AG04449 (cell line): Measurements from ENCODE around the gene CDH12.

Experiments
- CTCF ChIA-PET: fragments of 350-600 bp; formaldehyde crosslinking; extraction: SDS; loops from one replicate; lab custom pipeline; 2021; ENCODE audit warnings: antibody characterized with exemption; lab: Yijun Ruan, JAX
- POLR2A ChIA-PET: fragments of 400-600, 350-600 bp; formaldehyde crosslinking; extraction: SDS; loops from one replicate; lab custom pipeline; 2020; ENCODE audit warnings: antibody characterized with exemption, inconsistent platforms; lab: Yijun Ruan, JAX
- DNase-seq: peaks from one replicate; pipeline ENCODE4 v3.0.0-alpha.2; 2010; ENCODE audit warnings: low read depth, low spot score
- H3K4me3 ChIP-seq: 2 replicates; pipeline ENCODE4 v1.5.1; 2011; ENCODE audit warnings: low read depth, mild to moderate bottlenecking, control low read depth, low read length
- CTCF ChIP-seq: IDR thresholded peaks from one replicate; pipeline ENCODE4 v1.5.1; 2011; ENCODE audit warnings: mild to moderate bottlenecking, moderate library complexity, low read length, control low read depth, inconsistent platforms; ENCODE audit not compliant: insufficient read depth; ENCODE audit errors: missing control alignments

Gene CDH12

GRCh38 chr5:22852807-22853660 is at the start of gene CDH12:
Gene CDH12, minus strand, starts transcription at chr5:22853344.
- ChIA-PET POLR2A (no interaction called here), CTCF (no interaction called here)
- no peak within 1 kb of the TSS for H3K4me3 ChIP-seq
- no peak for TF ChIP-seq CTCF
- DNase-seq: no peak

- no peak for TF ChIP-seq CTCF
- H3K4me3 ChIP-seq: no peak overlapping the region
- ChIA-PET POLR2A (no interaction called here), CTCF (no interaction called here)
- DNase-seq: no peak
Observed at GRCh38 chr5:22901885-22902284, 48.7 kb upstream of the CDH12 start.

GRCh38 chr5:22900801-22901310 is 47.7 kb upstream of the CDH12 start:
- CTCF ChIA-PET: no interaction called here
- POLR2A ChIA-PET: no interaction called here
- no peak for TF ChIP-seq CTCF
- no peak overlapping the region for H3K4me3 ChIP-seq
- DNase-seq: no peak

- CTCF ChIA-PET: no interaction called here
- DNase-seq: no peak
- POLR2A ChIA-PET: no interaction called here
Observed at GRCh38 chr5:22899341-22899740, 46.2 kb upstream of the CDH12 start.

GRCh38 chr5:22896152-22896551 is 43.0 kb upstream of the CDH12 start:
- ChIA-PET CTCF (no interaction called here), POLR2A (no interaction called here)
- H3K4me3 ChIP-seq: no peak overlapping the region
- TF ChIP-seq CTCF: no peak
- DNase-seq: no peak

More at GRCh38 chr5:22899341-22899740, 46.2 kb upstream of the CDH12 start:
- H3K4me3 ChIP-seq: no peak overlapping the region
- no peak for TF ChIP-seq CTCF

GRCh38 chr5:22892441-22892840 is 39.3 kb upstream of the CDH12 start:
- TF ChIP-seq CTCF: no peak
- ChIA-PET POLR2A (no interaction called here), CTCF (no interaction called here)
- no peak for DNase-seq
- H3K4me3 ChIP-seq: no peak overlapping the region
